SKM-1 treated with dmso at 0.1 percent for 144 hours (cell line): ENCODE results near the gene BMAL1.
"Not testable (repeated sequence)": the region's sequence is repeated elsewhere in the genome, so short reads cannot be mapped to it uniquely, and the experiment has no call there.

Experiments used
- DNase-seq: peaks from one replicate; lab custom pipeline; 2025; ENCODE audit not compliant: unreplicated experiment; lab: John Stamatoyannopoulos, UW

Gene BMAL1

GRCh38 chr11:13436836-13437235 is 159.2 kb downstream of the BMAL1 start:
- not testable (repeated sequence) for DNase-seq
